OCI-LY7 (cell line): Measurements from ENCODE around the gene R3HCC1L.

Source experiments
- CTCF ChIP-seq: fragments of 200-600 bp; sonication (generic); conservative IDR thresholded peaks from 2 replicates; pipeline ENCODE4 v1.5.1; 2014; ENCODE audit warnings: mild to moderate bottlenecking, antibody characterized with exemption, low read length, moderate library complexity, mixed read lengths
- EZH2phosphoT487 ChIP-seq: fragments of 200-600 bp; sonication (generic); IDR thresholded peaks from 2 replicates; pipeline ENCODE4 v1.6.1; 2018; ENCODE audit warnings: low read depth, borderline replicate concordance, mild to moderate bottlenecking, mixed run types, antibody characterized with exemption, low read length, moderate library complexity, mixed read lengths

GRCh38 chr10:98213740-98214139 is 79.3 kb downstream of the R3HCC1L start:
- TF ChIP-seq CTCF (no peak), EZH2phosphoT487 (no peak)
